ENCODE data around the gene CAPN5. TPM values are rescaled to one million over a fixed set of nuclear protein-coding genes. Genes with fewer than 3 reads are reported as not detected.
A peak's percentile ranks its signal among the peaks of the same experiment; 100 is the strongest.
"Not testable (repeated sequence)": the region's sequence is repeated elsewhere in the genome, so short reads cannot be mapped to it uniquely, and the experiment has no call there.

Gene CAPN5
- total and polyA plus RNA-seq, 2 of the 13 experiments (the other 11 are each of a cell fraction or from before 2014, with no cell fraction given) = 0.27 to 1.2 TPM

GRCh38 chr11:77061258-77061657 is 5.5 kb upstream of the CAPN5 start (continued):
- TF ChIP-seq ZMYM4 (CRISPR knock-in tag; IDR thresholded peaks at IDR 0.05) (peak; percentile 65), THAP11 (CRISPR knock-in tag; IDR thresholded peaks at IDR 0.05) (peak; percentile 69; the same call in 1 of the 2 replicates), ZNF614 (CRISPR knock-in tag; IDR thresholded peaks at IDR 0.05; ENCODE audit: borderline replicate concordance) (peak; percentile 81), CREB1 (CRISPR knock-in tag; IDR thresholded peaks at IDR 0.05) (peak; percentile 53; the same call in 1 of the 2 replicates), CREM (IDR thresholded peaks at IDR 0.05) (peak; percentile 49; the same call in 1 of the 2 replicates), HHEX (CRISPR knock-in tag; IDR thresholded peaks at IDR 0.05) (peak; percentile 43; the same call in 1 of the 2 replicates), ZNF609 (CRISPR knock-in tag; IDR thresholded peaks at IDR 0.05; ENCODE audit: borderline replicate concordance) (peak; percentile 87), TBX2 (CRISPR knock-in tag; IDR thresholded peaks at IDR 0.05; ENCODE audit: borderline replicate concordance) (peak; percentile 41; the same call in 1 of the 2 replicates), SOX6 (CRISPR knock-in tag; IDR thresholded peaks at IDR 0.05) (peak; percentile 88), ERF (CRISPR knock-in tag; IDR thresholded peaks at IDR 0.05) (peak; percentile 62), KDM1A (CRISPR knock-in tag; IDR thresholded peaks at IDR 0.05) (peak; percentile 73; the same call in 1 of the 2 replicates), FOXJ3 (CRISPR knock-in tag; IDR thresholded peaks at IDR 0.05; ENCODE audit: borderline replicate concordance) (peak; percentile 93; the same call in 1 of the 2 replicates), ZNF331 (CRISPR knock-in tag; IDR thresholded peaks at IDR 0.05) (peak; percentile 73; the same call in 1 of the 2 replicates), KAT8 (CRISPR knock-in tag; IDR thresholded peaks at IDR 0.05) (peak; percentile 26; the same call in 1 of the 2 replicates), ZNF280D (CRISPR knock-in tag; IDR thresholded peaks at IDR 0.05) (peak; percentile 30; the same call in 1 of the 2 replicates), MIER3 (CRISPR knock-in tag; IDR thresholded peaks at IDR 0.05; ENCODE audit: borderline replicate concordance) (peak; percentile 27; the same call in 1 of the 2 replicates), ZNF710 (CRISPR knock-in tag; IDR thresholded peaks at IDR 0.05; ENCODE audit: borderline replicate concordance) (peak; percentile 55; the same call in 1 of the 2 replicates)
- TF ChIP-seq CREB1 (IDR thresholded peaks at IDR 0.05); CREM (CRISPR knock-in tag; IDR thresholded peaks at IDR 0.05); SOX6 (IDR thresholded peaks at IDR 0.05): not testable (repeated sequence)

All from HepG2 (cell line).